Measurements from ENCODE around the gene UGT2B10.

UGT2B10 gene

DNA sequence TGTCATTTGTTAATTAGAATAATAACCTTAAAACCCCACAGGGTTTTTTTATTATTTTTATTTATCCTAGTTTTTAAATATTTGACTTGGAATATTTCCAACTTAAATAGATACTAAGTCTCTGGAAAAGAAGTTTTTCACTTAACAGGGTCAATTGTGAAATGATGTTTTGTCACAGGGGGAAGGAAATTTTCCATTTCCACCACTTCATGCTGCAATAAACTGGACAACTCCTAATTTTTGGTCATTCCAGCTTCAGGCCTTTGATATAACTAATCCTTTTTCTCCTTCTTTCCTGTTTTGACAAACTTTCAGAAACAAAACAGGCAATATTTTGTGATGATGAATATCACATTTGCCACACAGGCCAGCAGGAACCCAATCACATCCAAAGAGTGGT lies 45.3 kb downstream of the UGT2B10 start:
- no peak for TF ChIP-seq RAD21 (IDR thresholded peaks at IDR 0.05; ENCODE audit: low read depth)
- TF ChIP-seq, protein P1, sequence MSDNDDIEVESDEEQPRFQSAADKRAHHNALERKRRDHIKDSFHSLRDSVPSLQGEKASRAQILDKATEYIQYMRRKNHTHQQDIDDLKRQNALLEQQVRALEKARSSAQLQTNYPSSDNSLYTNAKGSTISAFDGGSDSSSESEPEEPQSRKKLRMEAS (IDR thresholded peaks at IDR 0.05): no peak
- TF ChIP-seq CREB1 (IDR thresholded peaks at IDR 0.05; ENCODE audit: low read depth): no peak
- TF ChIP-seq, protein P2, sequence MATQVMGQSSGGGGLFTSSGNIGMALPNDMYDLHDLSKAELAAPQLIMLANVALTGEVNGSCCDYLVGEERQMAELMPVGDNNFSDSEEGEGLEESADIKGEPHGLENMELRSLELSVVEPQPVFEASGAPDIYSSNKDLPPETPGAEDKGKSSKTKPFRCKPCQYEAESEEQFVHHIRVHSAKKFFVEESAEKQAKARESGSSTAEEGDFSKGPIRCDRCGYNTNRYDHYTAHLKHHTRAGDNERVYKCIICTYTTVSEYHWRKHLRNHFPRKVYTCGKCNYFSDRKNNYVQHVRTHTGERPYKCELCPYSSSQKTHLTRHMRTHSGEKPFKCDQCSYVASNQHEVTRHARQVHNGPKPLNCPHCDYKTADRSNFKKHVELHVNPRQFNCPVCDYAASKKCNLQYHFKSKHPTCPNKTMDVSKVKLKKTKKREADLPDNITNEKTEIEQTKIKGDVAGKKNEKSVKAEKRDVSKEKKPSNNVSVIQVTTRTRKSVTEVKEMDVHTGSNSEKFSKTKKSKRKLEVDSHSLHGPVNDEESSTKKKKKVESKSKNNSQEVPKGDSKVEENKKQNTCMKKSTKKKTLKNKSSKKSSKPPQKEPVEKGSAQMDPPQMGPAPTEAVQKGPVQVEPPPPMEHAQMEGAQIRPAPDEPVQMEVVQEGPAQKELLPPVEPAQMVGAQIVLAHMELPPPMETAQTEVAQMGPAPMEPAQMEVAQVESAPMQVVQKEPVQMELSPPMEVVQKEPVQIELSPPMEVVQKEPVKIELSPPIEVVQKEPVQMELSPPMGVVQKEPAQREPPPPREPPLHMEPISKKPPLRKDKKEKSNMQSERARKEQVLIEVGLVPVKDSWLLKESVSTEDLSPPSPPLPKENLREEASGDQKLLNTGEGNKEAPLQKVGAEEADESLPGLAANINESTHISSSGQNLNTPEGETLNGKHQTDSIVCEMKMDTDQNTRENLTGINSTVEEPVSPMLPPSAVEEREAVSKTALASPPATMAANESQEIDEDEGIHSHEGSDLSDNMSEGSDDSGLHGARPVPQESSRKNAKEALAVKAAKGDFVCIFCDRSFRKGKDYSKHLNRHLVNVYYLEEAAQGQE (IDR thresholded peaks at IDR 0.05; ENCODE audit: low read depth): no peak
- no peak for TF ChIP-seq TCF12 (IDR thresholded peaks at IDR 0.05; ENCODE audit: low read depth)
- TF ChIP-seq TEAD4 (IDR thresholded peaks at IDR 0.05): no peak
- TF ChIP-seq ZBTB7A (IDR thresholded peaks at IDR 0.05; ENCODE audit: low read depth): no peak
- TF ChIP-seq TAF1 (IDR thresholded peaks at IDR 0.05; ENCODE audit: low read depth): no peak
- TF ChIP-seq EGR1 (IDR thresholded peaks at IDR 0.05): no peak
- TF ChIP-seq, protein P3, sequence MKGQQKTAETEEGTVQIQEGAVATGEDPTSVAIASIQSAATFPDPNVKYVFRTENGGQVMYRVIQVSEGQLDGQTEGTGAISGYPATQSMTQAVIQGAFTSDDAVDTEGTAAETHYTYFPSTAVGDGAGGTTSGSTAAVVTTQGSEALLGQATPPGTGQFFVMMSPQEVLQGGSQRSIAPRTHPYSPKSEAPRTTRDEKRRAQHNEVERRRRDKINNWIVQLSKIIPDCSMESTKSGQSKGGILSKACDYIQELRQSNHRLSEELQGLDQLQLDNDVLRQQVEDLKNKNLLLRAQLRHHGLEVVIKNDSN (IDR thresholded peaks at IDR 0.05): no peak
- no peak for TF ChIP-seq FOXM1 (IDR thresholded peaks at IDR 0.05; ENCODE audit: borderline replicate concordance, low read depth)
- no peak for TF ChIP-seq YY1 (IDR thresholded peaks at IDR 0.05; ENCODE audit: low read depth)
- TF ChIP-seq NFIC (IDR thresholded peaks at IDR 0.05): no peak

DNA sequence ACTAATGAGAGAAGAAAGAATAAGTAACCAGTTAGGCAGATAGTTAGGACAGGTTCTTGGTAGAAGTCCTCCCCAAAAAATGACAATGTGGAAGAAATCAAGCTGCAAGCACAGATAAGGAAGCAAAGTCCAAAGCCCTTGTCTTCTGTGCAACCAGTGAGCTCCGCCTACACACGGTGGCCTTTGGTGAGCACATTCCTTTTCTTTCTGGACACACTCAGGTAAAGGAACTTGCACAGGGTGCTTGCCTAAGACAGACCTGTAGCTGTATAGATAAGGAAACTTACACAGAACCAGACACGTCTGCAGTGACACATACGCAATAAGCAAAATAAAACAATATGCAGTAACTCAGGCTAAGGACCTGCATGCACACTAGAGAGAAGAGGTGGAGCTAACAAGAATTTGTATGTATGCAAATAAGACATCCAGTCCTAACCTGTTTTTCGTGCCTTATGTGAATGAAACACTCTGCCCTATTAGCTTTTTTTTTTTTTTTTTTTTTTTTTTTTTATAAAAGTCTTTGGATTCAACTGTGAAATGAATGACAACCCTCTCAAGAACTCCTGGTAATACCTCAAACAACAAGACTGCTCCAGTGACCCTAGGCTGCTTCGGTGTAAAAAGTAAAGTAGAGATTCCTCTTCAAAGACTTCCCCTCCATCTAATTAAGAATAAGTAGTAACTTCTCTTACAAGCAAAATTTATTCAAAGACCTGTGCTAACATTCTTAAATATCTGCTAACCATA lies 48.8 kb downstream of the UGT2B10 start:
- TF ChIP-seq, protein P2 (IDR thresholded peaks at IDR 0.05; ENCODE audit: low read depth): no peak
- TF ChIP-seq, protein P3 (IDR thresholded peaks at IDR 0.05): no peak
- no peak for TF ChIP-seq CEBPB (IDR thresholded peaks at IDR 0.05)
- TF ChIP-seq RAD21 (IDR thresholded peaks at IDR 0.05; ENCODE audit: low read depth): no peak
- TF ChIP-seq YY1 (IDR thresholded peaks at IDR 0.05; ENCODE audit: low read depth): no peak
- no peak for TF ChIP-seq TAF1 (IDR thresholded peaks at IDR 0.05; ENCODE audit: low read depth)
- no peak for TF ChIP-seq NFIC (IDR thresholded peaks at IDR 0.05)
- no peak for TF ChIP-seq CREB1 (IDR thresholded peaks at IDR 0.05; ENCODE audit: low read depth)
- TF ChIP-seq FOXM1 (IDR thresholded peaks at IDR 0.05; ENCODE audit: borderline replicate concordance, low read depth): no peak
- TF ChIP-seq ZBTB7A (IDR thresholded peaks at IDR 0.05; ENCODE audit: low read depth): no peak
- TF ChIP-seq EP300 (IDR thresholded peaks at IDR 0.05; ENCODE audit: borderline replicate concordance): no peak
- TF ChIP-seq TCF12 (IDR thresholded peaks at IDR 0.05; ENCODE audit: low read depth): no peak
- TF ChIP-seq TEAD4 (IDR thresholded peaks at IDR 0.05): no peak
- TF ChIP-seq, protein P1 (IDR thresholded peaks at IDR 0.05): no peak
- no peak for TF ChIP-seq EGR1 (IDR thresholded peaks at IDR 0.05)

DNA sequence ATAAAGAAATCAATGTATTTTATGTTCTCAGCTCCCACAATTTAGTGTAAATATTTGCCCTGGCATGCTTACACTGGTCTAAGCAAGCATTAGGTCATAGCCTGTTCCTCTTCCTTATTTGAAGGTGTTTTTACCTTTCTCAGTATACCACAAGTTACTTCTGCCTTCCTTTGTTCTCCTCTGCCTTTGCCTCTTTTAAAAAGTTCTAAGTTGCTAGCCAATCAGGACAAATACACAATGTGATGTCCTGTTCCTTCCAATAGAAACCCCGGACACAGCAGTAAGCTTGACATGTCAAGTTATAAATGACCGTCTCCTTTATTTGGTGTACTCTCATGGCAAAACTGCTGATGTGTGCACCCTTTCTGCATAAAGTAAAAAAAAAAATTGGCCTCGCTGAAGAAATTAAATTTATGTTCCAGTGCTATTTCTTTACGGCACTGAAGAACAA lies 49.4 kb downstream of the UGT2B10 start:
- TF ChIP-seq FOXM1 (IDR thresholded peaks at IDR 0.05; ENCODE audit: borderline replicate concordance, low read depth): no peak
- TF ChIP-seq CEBPB (IDR thresholded peaks at IDR 0.05): no peak
- TF ChIP-seq YY1 (IDR thresholded peaks at IDR 0.05; ENCODE audit: low read depth): no peak
- no peak for TF ChIP-seq TCF12 (IDR thresholded peaks at IDR 0.05; ENCODE audit: low read depth)
- TF ChIP-seq CREB1 (IDR thresholded peaks at IDR 0.05; ENCODE audit: low read depth): no peak
- TF ChIP-seq TAF1 (IDR thresholded peaks at IDR 0.05; ENCODE audit: low read depth): no peak
- no peak for TF ChIP-seq EGR1 (IDR thresholded peaks at IDR 0.05)
- TF ChIP-seq RAD21 (IDR thresholded peaks at IDR 0.05; ENCODE audit: low read depth): no peak
- TF ChIP-seq, protein P1 (IDR thresholded peaks at IDR 0.05): no peak
- no peak for TF ChIP-seq ZBTB7A (IDR thresholded peaks at IDR 0.05; ENCODE audit: low read depth)
- TF ChIP-seq, protein P2 (IDR thresholded peaks at IDR 0.05; ENCODE audit: low read depth): no peak
- no peak for TF ChIP-seq NFIC (IDR thresholded peaks at IDR 0.05)
- no peak for TF ChIP-seq TEAD4 (IDR thresholded peaks at IDR 0.05)
- TF ChIP-seq, protein P3 (IDR thresholded peaks at IDR 0.05): no peak
- TF ChIP-seq EP300 (IDR thresholded peaks at IDR 0.05; ENCODE audit: borderline replicate concordance): no peak
